HG03135 (cell line): ENCODE measurements around the gene TYW1B.
"Not testable (repeated sequence)": the region's sequence is repeated elsewhere in the genome, so short reads cannot be mapped to it uniquely, and the experiment has no call there.

Source experiments
- ATAC-seq: cut with Tn5 transposase; IDR thresholded peaks from one replicate; pipeline ENCODE4 v1.9.1; 2021; ENCODE audit warnings: mild to moderate bottlenecking, moderate library complexity; ENCODE audit not compliant: unreplicated experiment

Gene TYW1B

DNA sequence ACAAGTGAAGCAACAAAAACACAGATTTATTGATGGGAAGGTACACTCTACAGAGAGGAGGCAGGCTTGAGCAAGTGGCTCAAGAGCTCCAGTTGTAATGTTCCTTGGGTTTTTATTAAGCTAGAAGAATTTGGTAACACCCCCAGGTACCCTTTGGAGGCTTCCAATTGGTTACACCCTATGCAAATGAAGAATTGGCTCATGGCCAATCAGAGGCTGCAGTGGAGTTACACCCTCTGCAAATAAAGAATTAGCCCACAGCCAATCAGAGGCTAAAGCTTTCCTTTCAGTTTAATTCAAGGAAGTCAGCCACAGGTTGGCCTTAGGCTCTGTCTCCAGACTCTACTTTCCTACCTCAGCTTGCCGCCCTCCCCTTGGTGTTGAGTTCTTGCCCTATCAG lies 10.3 kb downstream of the TYW1B start:
- ATAC-seq, result not testable (repeated sequence)

DNA sequence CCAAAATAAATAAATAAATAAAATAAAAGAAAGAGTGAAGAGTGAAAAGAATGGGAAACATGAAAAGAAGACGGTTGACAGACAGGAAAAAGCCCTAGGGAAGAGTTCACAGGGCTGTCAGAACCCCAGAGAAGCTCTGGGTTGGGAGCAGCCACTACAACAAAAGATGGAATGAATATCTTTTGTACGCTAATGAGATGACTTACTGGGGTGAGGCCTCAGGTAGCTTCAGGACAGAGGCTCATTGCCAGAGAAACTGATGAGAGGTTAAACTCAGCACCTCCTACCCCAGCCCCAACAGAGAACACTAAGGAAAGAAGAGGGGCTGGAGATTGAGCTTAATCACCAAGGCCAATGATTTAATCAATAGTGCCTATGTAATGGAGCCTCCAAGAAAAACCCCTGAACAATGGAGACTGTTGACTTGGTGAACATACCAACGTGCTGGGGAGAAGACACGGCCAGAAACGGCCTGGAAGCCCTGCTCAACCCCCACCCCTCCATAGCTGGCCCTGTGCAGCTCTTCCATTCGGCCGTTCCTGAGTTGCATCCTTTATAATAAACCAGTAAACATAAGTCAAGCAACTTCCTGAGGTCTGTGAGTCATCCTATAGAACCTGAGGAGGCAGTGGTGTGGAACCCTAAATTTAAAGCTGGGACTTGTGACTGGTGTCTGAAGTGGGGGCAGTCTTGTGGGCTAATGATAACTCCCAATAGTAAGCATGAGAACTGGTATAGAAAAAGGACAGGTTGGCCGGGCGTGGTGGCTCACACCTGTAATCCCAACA lies 11.4 kb downstream of the TYW1B start:
- not testable (repeated sequence) for ATAC-seq

DNA sequence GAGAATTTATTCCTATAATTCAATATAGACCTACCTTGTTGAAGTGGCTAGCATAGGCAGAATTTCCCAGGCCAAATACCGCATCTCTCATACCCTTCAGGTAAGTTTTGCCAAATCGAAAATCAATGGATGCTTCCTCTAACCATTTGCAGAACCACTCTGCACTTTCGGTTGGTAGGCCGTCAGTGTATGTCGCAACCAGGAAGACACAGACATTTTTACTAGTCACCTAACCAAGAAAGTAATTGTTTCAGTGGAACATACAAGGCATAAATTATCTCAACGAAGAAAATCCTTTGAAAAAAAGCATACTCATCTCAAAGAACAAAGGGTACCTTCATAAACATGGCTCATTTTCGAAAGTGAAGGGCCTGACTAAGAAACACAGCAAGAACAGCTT lies 17.6 kb downstream of the TYW1B start:
- ATAC-seq, result not testable (repeated sequence)

GRCh38 chr7:72808511-72808910 lies 19.5 kb downstream of the TYW1B start:
- ATAC-seq, result not testable (repeated sequence)

DNA sequence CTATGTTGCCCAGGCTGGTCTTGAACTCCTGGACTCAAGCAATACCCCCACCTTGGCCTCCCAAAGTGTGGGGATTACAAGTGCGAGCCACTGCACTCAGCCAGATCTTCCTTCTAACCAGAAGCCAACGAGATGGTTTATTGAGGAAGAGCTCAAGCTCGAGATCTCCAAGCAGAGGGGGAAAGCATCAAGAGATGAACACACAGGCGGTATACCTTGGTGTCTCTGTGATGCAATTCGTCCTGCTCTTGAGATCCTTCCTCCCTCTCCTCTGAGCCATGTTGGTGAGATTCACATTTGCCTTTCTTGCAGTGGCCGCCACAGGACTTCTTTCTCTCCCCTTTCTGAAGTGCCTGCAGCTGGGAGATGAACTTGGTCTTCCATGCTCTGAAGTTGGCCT lies 21.1 kb downstream of the TYW1B start:
- not testable (repeated sequence) for ATAC-seq

DNA sequence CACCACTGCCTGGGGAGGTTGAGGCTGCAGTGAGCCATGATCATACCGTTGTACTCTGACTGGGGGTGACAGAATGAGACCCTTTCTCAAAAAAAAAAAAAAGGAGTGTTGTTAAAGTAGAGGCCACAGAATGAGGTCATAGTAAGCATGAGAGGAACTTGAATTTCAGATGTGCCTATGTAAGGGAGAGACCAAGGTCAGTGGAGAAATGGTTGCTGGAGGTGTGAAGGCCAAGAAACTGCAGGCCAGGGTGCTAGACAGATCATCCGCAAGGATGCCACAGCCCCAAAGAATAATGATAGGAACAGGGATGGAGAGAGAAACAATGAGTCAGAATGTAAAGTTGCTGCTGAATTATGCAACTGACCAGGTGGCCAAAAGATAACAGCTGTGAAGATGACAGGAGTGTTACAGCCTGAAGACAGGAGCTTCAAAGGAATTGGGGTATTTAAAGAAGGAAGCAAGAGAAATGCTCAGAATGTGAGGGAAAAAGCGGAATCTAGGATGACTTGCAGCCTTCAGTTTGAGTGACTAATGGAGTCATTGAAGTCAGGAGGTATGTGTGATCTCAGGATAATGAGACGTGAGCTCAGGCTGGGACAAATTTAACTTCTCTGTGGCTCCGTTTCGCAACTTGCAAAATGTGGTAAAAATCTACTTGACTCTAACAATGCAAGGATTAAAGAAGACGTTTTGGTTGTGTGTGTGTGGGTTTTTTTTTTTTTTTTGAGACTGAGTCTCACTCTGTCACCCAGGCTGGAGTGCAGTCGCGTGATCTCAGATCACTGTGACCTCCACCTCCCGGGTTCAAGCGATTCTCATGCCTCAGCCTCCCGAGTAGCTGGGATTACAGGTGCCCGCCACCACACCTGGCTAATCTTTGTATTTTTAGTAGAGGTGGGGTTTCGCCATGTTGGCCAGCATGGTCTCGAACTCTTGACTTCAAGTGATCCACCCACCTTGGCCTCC lies 22.2 kb downstream of the TYW1B start:
- ATAC-seq, result no peak

- ATAC-seq, result not testable (repeated sequence)
Observed at GRCh38 chr7:72803778-72804177, 24.2 kb downstream of the TYW1B start.

- not testable (repeated sequence) for ATAC-seq
Observed at GRCh38 chr7:72801564-72801963, 26.4 kb downstream of the TYW1B start.

DNA sequence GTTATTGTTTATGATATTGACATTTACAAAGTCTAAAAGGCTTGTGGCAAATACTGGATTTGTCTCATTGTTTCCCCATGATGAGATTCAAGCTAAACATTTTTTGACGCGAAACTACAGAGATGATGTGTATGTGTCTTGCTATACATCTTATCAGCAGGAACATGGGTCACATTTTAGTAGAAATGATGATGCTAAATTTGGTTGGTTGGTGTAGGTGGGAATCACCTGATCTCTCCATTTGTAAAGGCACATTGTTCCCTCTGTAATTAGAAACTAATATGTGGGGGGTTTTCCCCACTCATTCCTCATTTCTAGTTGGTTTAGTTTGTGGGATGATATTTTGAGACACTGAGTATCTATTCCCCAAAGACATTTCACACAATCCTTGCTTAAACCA lies 32.6 kb downstream of the TYW1B start:
- ATAC-seq, result not testable (repeated sequence)

DNA sequence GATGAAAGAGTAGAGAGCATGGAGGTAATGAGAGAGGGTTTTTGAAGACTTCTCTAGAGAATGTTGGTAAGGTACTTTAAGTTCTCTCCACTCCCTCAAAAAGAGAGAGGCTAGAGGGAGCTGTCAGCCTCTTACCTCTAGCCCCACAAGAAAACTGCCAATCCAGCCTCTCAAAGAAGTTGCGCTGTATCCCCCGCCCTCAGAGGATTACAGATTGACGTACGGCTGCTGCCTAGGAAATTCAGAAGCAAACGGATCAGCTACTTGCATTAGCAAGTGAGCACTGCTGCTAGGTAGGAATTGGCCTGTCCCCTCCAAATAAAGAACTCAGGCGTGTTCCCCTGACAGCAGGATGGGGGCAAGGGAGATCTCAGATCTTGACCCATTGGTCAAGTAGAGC lies 34.2 kb downstream of the TYW1B start:
- no peak for ATAC-seq

DNA sequence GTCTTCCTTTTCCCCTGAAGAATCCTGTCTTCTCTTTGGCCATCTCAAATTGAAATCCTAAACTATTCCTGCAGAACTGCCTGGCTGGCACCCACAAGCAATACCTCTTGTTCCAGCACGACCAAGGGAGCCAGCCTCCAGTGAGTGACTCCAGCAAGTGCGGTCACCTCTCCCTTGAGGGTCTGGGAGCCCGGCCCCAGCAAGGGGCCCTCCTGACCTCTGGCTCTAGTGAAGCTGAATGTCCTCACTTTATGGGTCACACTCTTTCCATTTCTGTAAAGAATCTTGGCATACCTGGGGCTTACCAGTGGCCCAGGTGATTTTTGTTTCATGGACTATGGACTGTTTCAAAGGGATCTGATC lies 37.3 kb downstream of the TYW1B start:
- not testable (repeated sequence) for ATAC-seq

DNA sequence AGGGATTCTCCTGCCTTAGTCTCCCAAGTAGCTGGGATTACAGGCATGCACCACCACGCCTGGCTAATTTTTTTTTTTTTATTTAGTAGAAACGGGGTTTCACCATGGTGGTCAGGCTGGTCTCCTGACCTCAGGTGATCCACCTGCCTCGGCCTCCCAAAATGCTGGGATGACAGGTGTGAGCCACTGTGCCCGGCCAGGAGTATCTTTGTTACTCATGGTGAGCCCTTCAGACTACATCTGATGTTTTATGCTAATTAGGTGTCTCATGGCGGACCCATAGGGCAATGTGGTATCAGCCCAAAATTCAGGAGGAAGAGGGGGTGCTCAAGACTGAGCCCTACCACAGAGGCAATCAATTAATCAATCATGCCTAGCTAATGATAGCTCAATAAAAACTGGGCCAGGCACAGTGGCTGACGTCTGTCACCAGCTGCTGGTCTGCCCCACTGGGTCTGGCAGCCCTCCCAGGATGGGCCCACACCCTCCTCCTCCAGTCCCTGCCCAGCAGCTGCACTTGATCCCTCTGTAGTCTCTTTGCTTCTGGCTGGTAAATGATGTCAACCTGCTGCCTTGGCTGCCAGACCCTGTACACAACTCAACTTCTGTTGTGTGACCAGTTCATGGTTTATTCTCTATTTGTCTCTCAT lies 37.8 kb downstream of the TYW1B start:
- not testable (repeated sequence) for ATAC-seq

DNA sequence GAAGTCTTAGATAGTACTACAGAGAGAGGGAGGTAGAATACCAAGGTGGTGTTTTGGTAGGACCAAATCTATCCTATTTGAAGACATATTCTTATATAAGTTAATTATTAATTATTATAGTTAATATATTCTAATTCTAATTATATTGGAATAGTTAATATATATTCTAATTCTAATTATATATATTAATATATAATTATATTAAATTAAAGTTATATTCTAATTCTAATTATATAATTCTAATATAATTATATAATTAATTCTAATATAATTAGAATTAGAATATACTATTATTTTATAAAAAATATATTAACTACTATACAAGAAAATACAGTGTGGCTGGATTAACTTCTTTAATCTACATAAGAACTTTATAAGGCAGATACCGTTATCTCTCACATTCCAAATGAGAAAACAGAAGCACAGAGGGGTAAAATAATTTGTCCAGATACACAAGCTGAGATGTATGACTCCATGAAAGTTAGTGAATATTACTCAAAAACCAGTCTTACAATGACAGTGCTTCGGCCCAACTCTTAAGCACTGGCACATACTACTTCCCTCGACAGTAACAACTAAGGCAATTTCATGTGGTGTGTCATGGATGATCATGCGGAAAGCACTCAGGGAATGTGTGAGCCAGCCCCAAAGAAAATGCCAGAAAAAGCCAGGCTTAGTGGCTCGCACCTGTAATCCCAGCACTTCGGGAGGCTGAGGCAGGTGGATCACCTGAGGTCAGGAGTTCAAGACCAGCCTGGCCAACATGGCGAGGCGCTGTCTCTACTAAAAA lies 42.6 kb downstream of the TYW1B start:
- ATAC-seq, result no peak

DNA sequence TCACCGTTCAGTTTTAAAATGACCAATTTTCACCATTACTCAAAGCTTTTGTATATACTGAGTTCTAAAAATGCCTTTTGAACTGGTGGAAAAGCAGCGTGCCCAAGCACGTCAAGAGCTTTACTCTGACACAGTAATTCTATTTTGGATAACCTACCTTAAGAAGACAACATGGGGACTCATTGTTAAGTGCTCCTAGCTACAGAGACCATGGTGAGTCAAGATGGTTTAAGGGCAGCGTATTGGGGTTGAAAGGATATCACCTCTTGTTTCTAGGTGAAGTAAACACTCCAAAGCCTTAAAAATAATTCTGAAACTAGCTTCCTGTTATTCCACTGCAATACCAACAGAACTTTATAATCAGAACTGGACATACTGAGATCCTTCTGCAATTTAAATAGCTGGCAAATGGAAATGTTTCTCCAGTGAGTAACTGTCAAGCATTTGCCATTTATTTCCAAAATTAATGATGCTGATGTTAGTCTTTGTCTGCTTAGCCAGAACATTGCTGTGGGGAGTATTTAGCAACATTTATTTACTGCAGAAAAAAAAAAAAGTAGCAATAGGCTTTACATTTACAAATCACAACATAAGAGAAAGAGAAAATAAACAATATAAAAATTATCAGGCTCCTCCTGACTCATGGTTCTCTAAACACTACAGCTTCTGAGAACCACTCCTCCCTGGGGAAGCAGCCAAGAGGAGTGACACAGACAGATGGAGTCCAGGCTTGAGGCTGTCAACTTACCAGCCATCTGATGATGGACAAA lies 44.2 kb downstream of the TYW1B start:
- not testable (repeated sequence) for ATAC-seq

DNA sequence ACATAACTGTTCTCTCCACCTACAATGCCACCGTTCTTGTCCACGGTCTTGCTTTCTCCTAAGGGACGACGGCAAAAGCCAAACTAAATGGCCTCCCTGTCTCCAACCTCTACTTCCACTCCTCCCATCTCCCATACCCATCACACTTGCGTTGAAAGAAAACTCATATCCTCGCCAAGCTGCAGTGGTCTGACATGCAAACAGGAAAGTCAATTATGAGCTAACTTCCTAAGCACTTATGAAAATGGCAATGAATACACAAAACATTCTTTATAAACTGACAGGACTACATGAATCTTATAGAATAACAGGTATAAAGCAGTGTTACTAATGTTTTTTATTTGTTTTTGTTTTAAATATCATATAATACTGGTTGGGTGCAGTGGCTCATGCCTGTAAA lies 46.4 kb downstream of the TYW1B start:
- ATAC-seq, result no peak

DNA sequence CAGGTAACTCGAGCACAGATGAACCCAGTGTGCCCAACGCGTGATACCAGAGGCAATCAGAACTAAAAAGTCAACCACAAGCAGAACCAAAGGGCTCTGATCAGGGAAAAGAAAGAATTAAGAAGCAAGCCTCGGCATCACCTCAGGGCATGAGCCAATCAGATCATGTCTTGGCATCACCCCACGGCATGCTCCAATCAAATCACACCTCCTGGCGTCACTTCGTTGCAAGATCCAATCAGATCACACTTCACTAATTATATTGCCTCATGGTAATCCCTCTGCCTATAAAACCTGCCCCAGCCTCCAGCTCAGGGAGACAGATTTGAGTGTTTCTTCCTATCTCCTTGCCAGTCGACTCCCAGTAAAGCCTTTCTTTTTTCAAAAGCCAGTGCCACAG lies 46.8 kb downstream of the TYW1B start:
- no peak for ATAC-seq

GRCh38 chr7:72780289-72780894 lies 47.6 kb downstream of the TYW1B start:
- not testable (repeated sequence) for ATAC-seq

GRCh38 chr7:72777167-72777566 lies 50.8 kb downstream of the TYW1B start:
- not testable (repeated sequence) for ATAC-seq

GRCh38 chr7:72772627-72773026 lies 55.4 kb downstream of the TYW1B start:
- ATAC-seq, result not testable (repeated sequence)
